ENCODE results near the gene SLC16A10. TPM values are rescaled to one million over a fixed set of nuclear protein-coding genes. Genes with fewer than 3 reads are reported as not detected.

The SLC16A10 gene
- polyA plus RNA-seq, 4 donors = 0.81 to 24.1 (median 4.3) TPM

DNA sequence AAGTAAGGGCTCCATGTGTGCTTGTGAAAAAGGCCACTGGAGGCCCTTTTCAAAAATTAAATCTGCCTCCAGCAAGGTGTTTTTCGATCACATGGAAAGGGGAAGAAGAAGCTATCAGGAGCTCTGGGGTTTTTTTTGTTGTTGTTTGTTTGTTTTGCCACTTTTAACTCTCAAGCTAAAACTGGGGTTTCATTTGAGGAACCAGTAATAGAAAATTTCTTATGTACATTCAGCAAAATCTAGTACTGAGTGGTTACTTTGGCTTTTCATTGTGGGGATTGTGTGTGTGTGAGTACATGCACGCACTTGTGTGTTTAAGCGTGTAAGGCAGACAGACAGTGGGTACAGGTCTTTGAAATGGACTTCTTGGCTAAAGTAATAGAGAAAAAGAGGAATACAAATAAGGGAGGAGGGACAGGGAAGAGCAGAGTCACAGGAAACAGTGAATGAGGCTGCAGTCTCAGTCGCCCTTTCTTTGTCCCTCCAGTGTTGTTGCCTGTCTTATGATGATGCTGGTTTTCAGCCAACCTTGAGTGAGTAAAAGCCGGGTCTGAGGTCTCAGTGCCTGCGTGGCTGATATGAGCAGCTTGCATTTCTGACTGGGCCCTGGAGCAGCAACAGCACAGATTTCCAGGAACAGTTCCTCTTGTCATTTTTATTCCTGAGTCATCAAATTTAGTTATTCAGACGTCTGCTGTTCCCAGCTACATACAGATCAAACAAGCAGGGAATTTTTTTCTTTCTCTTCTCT, 26.2 kb downstream of the SLC16A10 start:
- Histone ChIP-seq H3K27me3 (ENCODE audit: control insufficient read depth in 3 of 3, insufficient read depth in 3 of 3, low read length in 3 of 3) (no peaks in the 10 kb centered on the region), H3K36me3 (ENCODE audit: control insufficient read depth in 3 of 3, insufficient read depth in 2 of 3, low read depth in 1 of 3, low read length in 3 of 3) (peaks cover 0 to 2% (median 0%) of the 10 kb centered on the region in 3 donors), H3K9me3 (ENCODE audit: control insufficient read depth in 2 of 2, insufficient read depth in 1 of 2, low read depth in 1 of 2, low read length in 1 of 2) (peaks cover 0 to 2% of the 10 kb centered on the region in 2 donors), H3K27ac (ENCODE audit: low read depth in 1 of 3, low read length in 2 of 3) (peak overlapping the region in 1 of 3 donors; percentile 11), H3K4me1 (ENCODE audit: control insufficient read depth in 3 of 3, insufficient read depth in 2 of 3, low read depth in 1 of 3, low read length in 2 of 3) (no peaks in the 10 kb centered on the region), H3K4me3 (ENCODE audit: low read depth in 1 of 3, low read length in 3 of 3) (no peak overlapping the region)
- FAIRE-seq (no peak), DNase-seq (no peak)
- WGBS, 3 donors = 45 to 48% (median 46%) methylated on average over 7 of the region's 7 CpGs

DNA sequence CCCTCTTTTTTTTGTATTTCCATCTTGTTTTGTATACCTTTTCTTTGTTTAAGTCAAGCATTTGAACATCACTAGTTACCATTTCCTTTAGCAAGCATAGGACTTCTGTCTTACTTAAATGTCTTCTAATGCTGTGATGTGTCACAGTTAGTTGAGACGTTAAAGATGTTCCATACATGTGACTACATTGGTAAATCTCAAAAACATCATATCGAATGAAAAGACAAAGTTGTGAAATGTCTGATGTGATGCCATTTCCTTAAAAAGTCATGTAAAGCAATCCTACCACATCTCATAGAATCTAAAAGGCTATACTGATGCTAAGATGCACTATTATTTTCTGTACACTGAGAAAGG, 26.8 kb downstream of the SLC16A10 start:
- WGBS, 3 donors = 51 to 70% (median 60%) methylated on average over 2 of the region's 2 CpGs
- Histone ChIP-seq H3K4me1 (ENCODE audit: control insufficient read depth in 3 of 3, insufficient read depth in 2 of 3, low read depth in 1 of 3, low read length in 2 of 3) (no peaks in the 10 kb centered on the region), H3K27ac (ENCODE audit: low read depth in 1 of 3, low read length in 2 of 3) (no peak overlapping the region), H3K36me3 (ENCODE audit: control insufficient read depth in 3 of 3, insufficient read depth in 2 of 3, low read depth in 1 of 3, low read length in 3 of 3) (peaks cover 0 to 2% (median 0%) of the 10 kb centered on the region in 3 donors), H3K27me3 (ENCODE audit: control insufficient read depth in 3 of 3, insufficient read depth in 3 of 3, low read length in 3 of 3) (no peaks in the 10 kb centered on the region), H3K9me3 (ENCODE audit: control insufficient read depth in 2 of 2, insufficient read depth in 1 of 2, low read depth in 1 of 2, low read length in 1 of 2) (peaks cover 0 to 2% of the 10 kb centered on the region in 2 donors), H3K4me3 (ENCODE audit: low read depth in 1 of 3, low read length in 3 of 3) (no peak overlapping the region)
- no peak for FAIRE-seq
- no peak for DNase-seq

DNA sequence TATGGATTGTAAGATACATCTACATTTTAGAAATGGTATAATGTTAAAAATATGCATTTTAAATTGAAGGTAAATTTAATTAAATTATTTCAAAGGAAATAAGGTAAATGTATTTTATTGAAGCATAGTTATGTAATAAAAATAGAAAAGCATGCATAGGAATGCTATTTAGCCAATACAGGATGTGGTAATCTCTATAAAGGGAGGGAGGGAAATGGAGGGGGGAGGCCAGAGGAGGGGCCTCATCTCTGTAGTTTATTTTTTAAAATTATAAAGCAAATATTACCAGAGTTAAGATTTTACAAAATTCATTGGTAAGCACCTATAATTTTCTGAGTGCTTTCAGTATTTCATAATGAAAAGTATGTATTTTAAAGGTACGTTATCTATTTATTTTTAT, 27.2 kb downstream of the SLC16A10 start:
- FAIRE-seq (no peak), DNase-seq (no peak)
- Histone ChIP-seq H3K36me3 (ENCODE audit: control insufficient read depth in 3 of 3, insufficient read depth in 2 of 3, low read depth in 1 of 3, low read length in 3 of 3) (peaks cover 0 to 1% (median 0%) of the 10 kb centered on the region in 3 donors), H3K4me1 (ENCODE audit: control insufficient read depth in 3 of 3, insufficient read depth in 2 of 3, low read depth in 1 of 3, low read length in 2 of 3) (no peaks in the 10 kb centered on the region), H3K27me3 (ENCODE audit: control insufficient read depth in 3 of 3, insufficient read depth in 3 of 3, low read length in 3 of 3) (no peaks in the 10 kb centered on the region), H3K27ac (ENCODE audit: low read depth in 1 of 3, low read length in 2 of 3) (no peak overlapping the region), H3K9me3 (ENCODE audit: control insufficient read depth in 2 of 2, insufficient read depth in 1 of 2, low read depth in 1 of 2, low read length in 1 of 2) (no peaks in the 10 kb centered on the region), H3K4me3 (ENCODE audit: low read depth in 1 of 3, low read length in 3 of 3) (no peak overlapping the region)
- 80 to 83% (median 81%) methylated on average over 1 of the region's 1 CpG for WGBS, 3 donors

DNA sequence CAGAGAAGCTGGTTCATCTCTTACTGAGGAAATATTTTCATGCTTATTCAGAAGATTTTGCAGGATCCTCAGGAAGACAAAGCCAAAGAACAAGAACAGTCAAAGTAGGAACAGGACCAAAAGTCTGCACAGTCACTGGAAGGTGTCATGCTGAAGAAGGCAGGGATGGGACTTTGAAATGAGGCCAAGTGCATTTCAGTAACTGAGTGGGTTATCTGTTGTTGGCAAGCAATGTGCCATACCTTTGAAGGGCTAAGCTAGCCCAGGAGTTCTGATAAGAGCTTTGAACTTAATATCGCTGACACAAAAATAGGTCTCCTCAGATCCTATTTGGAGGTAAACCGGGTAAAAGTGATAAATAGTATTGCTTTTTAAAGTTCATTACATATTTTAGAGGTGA, 31.5 kb downstream of the SLC16A10 start:
- DNase-seq = no peak
- Histone ChIP-seq H3K27ac (ENCODE audit: low read depth in 1 of 3, low read length in 2 of 3) (no peak overlapping the region), H3K4me1 (ENCODE audit: control insufficient read depth in 3 of 3, insufficient read depth in 2 of 3, low read depth in 1 of 3, low read length in 2 of 3) (peaks cover 6 to 19% (median 10%) of the 10 kb centered on the region in 3 donors), H3K9me3 (ENCODE audit: control insufficient read depth in 2 of 2, insufficient read depth in 1 of 2, low read depth in 1 of 2, low read length in 1 of 2) (no peaks in the 10 kb centered on the region), H3K4me3 (ENCODE audit: low read depth in 1 of 3, low read length in 3 of 3) (no peak overlapping the region), H3K36me3 (ENCODE audit: control insufficient read depth in 3 of 3, insufficient read depth in 2 of 3, low read depth in 1 of 3, low read length in 3 of 3) (peaks cover 0 to 4% (median 0%) of the 10 kb centered on the region in 3 donors), H3K27me3 (ENCODE audit: control insufficient read depth in 3 of 3, insufficient read depth in 3 of 3, low read length in 3 of 3) (no peaks in the 10 kb centered on the region)
- WGBS, 3 donors = 59 to 77% (median 69%) methylated on average over 2 of the region's 2 CpGs
- FAIRE-seq = no peak

DNA sequence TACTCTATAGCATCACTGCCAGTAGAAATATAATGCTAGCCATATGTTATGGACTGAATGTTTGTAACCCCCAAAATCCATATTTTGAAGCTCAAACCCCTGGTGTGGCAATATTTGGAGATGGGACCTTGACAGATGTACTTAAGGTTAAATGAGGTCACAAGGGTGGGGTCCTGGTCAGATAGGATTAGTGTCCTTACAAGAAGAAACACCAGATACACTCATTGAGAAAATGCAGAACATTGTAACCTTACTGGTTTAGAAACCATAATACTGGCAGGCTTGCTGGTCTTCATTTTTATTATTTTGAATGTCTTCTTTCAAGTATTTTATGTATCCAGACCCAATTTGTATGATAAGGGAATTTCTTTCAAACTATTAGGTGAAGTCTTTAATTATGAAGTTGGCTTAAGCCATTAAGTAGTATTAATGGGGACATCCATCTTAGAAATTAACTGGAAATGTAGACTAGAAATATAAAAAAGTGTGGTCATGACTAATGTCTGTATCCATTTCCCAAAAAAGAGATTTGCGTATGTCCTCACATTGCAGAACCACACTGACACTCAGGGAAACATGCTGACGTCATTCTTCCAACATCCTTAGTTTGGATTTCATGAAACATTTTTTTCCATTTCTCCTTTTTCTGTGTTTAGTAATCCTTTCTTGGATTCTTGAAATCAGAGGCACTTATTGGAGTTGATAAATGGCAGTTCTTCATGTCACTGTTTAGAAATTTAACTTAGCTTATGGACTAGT, 32.4 kb downstream of the SLC16A10 start:
- Histone ChIP-seq H3K4me1 (ENCODE audit: control insufficient read depth in 3 of 3, insufficient read depth in 2 of 3, low read depth in 1 of 3, low read length in 2 of 3) (peaks cover 6 to 21% (median 10%) of the 10 kb centered on the region in 3 donors), H3K27ac (ENCODE audit: low read depth in 1 of 3, low read length in 2 of 3) (no peak overlapping the region), H3K27me3 (ENCODE audit: control insufficient read depth in 3 of 3, insufficient read depth in 3 of 3, low read length in 3 of 3) (no peaks in the 10 kb centered on the region), H3K4me3 (ENCODE audit: low read depth in 1 of 3, low read length in 3 of 3) (no peak overlapping the region), H3K9me3 (ENCODE audit: control insufficient read depth in 2 of 2, insufficient read depth in 1 of 2, low read depth in 1 of 2, low read length in 1 of 2) (no peaks in the 10 kb centered on the region), H3K36me3 (ENCODE audit: control insufficient read depth in 3 of 3, insufficient read depth in 2 of 3, low read depth in 1 of 3, low read length in 3 of 3) (peaks cover 0 to 4% (median 0%) of the 10 kb centered on the region in 3 donors)
- DNase-seq (no peak), FAIRE-seq (no peak)
- 76 to 93% (median 90%) methylated on average over 2 of the region's 2 CpGs for WGBS, 3 donors

DNA sequence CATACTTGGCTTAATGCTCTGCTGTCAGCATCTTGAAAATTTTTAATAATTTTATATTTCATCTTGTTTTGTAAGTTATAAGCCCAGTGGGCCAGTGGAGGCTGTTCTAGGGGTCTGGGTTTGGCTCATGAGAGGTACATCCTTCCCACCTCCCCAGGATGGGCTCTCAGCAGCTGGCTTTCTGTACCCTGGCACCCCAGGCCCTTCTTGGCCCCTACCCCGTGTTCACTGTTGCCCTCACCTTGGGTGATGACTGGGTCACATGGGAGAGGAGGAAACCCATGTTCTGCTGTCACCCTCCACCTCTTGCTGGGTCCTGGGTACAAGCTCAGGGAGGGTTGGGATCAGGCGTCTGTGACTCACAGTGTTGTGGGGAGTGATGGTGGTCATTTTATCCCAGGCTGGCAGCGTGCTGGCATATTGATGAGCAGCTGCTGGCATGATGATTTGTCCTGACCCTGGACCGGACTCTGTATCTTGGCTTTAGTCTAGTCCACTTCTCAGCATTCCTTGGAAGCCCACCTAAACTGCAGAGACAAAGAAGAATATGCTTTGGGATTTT, 34.6 kb downstream of the SLC16A10 start:
- peaks cover 6 to 21% (median 10%) of the 10 kb centered on the region in 3 donors for H3K4me1 ChIP-seq (ENCODE audit: control insufficient read depth in 3 of 3, insufficient read depth in 2 of 3, low read depth in 1 of 3, low read length in 2 of 3)
- no peak for DNase-seq
- H3K9me3 ChIP-seq (ENCODE audit: control insufficient read depth in 2 of 2, insufficient read depth in 1 of 2, low read depth in 1 of 2, low read length in 1 of 2) = no peaks in the 10 kb centered on the region
- peaks cover 0 to 4% (median 0%) of the 10 kb centered on the region in 3 donors for H3K36me3 ChIP-seq (ENCODE audit: control insufficient read depth in 3 of 3, insufficient read depth in 2 of 3, low read depth in 1 of 3, low read length in 3 of 3)
- H3K27me3 ChIP-seq (ENCODE audit: control insufficient read depth in 3 of 3, insufficient read depth in 3 of 3, low read length in 3 of 3) = no peaks in the 10 kb centered on the region
- FAIRE-seq = no peak
- 83 to 92% (median 90%) methylated on average over 4 of the region's 4 CpGs for WGBS, 3 donors
- no peak overlapping the region for H3K4me3 ChIP-seq (ENCODE audit: low read depth in 1 of 3, low read length in 3 of 3)
- peak overlapping the region in 1 of 3 donors; percentile 73 for H3K27ac ChIP-seq (ENCODE audit: low read depth in 1 of 3, low read length in 2 of 3)

DNA sequence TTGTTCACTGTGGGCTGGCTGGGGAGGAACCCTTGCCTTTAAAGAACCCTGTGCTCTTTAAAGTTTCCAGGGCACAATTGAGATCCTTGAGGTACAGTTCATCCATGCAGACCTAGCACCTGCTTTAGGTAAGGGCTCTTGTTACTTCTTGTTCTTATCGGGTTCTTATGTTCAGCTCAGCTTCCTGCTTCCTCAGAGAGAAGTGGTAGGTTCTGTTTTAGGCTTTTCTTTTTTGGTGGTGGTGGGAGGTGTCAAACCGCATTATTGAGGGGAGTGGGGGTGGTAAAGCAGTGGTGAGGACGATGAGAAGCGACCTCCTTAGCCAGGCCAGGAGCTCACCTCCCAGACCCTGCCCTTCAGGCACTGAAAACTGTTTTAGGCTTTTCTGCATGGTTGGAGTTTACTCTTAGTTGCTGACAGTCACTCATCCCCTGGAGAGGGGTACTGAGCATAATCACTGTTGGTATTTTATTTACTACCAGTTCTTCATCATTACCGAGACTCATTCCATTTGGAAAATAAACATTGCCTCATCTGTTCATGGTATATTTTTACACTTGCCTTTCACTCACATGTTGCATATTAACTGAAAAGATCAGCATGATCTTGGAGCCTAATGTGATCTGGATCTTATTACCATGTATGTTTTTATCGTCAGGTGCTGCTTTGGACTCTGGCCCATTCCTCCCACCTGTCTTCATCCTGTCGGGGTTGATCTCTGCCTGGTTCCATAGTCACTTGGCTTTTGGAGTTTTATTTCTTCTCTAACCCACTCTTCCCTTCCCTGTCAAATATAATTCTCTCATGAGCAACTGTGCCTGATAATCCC, 35.4 kb downstream of the SLC16A10 start:
- Histone ChIP-seq H3K9me3 (ENCODE audit: control insufficient read depth in 2 of 2, insufficient read depth in 1 of 2, low read depth in 1 of 2, low read length in 1 of 2) (no peaks in the 10 kb centered on the region), H3K4me1 (ENCODE audit: control insufficient read depth in 3 of 3, insufficient read depth in 2 of 3, low read depth in 1 of 3, low read length in 2 of 3) (peaks cover 6 to 21% (median 10%) of the 10 kb centered on the region in 3 donors), H3K4me3 (ENCODE audit: low read depth in 1 of 3, low read length in 3 of 3) (no peak overlapping the region), H3K36me3 (ENCODE audit: control insufficient read depth in 3 of 3, insufficient read depth in 2 of 3, low read depth in 1 of 3, low read length in 3 of 3) (peaks cover 0 to 4% (median 0%) of the 10 kb centered on the region in 3 donors), H3K27ac (ENCODE audit: low read depth in 1 of 3, low read length in 2 of 3) (peak overlapping the region in 2 of 3 donors; percentile 57 to 73), H3K27me3 (ENCODE audit: control insufficient read depth in 3 of 3, insufficient read depth in 3 of 3, low read length in 3 of 3) (no peaks in the 10 kb centered on the region)
- 19 to 52% (median 32%) methylated on average over 7 of the region's 7 CpGs for WGBS, 3 donors
- peak; percentile 63 to 72 for DNase-seq
- FAIRE-seq = no peak

DNA sequence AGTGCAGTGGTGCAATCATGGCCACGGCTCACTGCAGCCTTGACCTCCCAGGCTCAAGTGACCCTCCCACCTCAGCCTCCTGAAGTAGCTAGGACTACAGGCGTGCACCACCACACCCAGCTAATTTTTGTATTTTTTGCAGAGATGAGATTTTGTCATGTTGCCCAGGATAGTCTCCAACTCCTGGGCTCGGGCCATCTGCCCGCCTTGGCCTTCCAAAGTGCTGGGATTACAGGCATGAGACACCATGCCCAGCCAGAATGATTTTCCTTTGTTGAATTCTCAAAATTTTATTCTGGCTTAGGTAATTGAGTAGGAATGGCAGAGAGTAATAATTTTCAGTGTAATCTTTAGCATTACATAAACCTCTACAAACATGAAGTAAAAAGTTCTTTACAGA, 37.1 kb downstream of the SLC16A10 start:
- peaks cover 0 to 4% (median 0%) of the 10 kb centered on the region in 3 donors for H3K36me3 ChIP-seq (ENCODE audit: control insufficient read depth in 3 of 3, insufficient read depth in 2 of 3, low read depth in 1 of 3, low read length in 3 of 3)
- no peak for FAIRE-seq

More for the DNA sequence above, 37.1 kb downstream of the SLC16A10 start:
- Histone ChIP-seq H3K27ac (ENCODE audit: low read depth in 1 of 3, low read length in 2 of 3) (no peak overlapping the region), H3K4me3 (ENCODE audit: low read depth in 1 of 3, low read length in 3 of 3) (no peak overlapping the region), H3K27me3 (ENCODE audit: control insufficient read depth in 3 of 3, insufficient read depth in 3 of 3, low read length in 3 of 3) (no peaks in the 10 kb centered on the region), H3K4me1 (ENCODE audit: control insufficient read depth in 3 of 3, insufficient read depth in 2 of 3, low read depth in 1 of 3, low read length in 2 of 3) (peaks cover 9 to 28% (median 10%) of the 10 kb centered on the region in 3 donors), H3K9me3 (ENCODE audit: control insufficient read depth in 2 of 2, insufficient read depth in 1 of 2, low read depth in 1 of 2, low read length in 1 of 2) (no peaks in the 10 kb centered on the region)
- no peak for DNase-seq
- WGBS, 3 donors = 89 to 93% (median 92%) methylated on average over 4 of the region's 4 CpGs
